22Rv1 (cell line): ENCODE data around the gene PRND.

Experiments
- CTCF ChIP-seq: fragments of 450-650 bp; IDR thresholded peaks from 2 replicates; pipeline ENCODE4 v1.5.1; 2017; ENCODE audit warnings: mild to moderate bottlenecking
- ZFX ChIP-seq: fragments of 450-650 bp; IDR thresholded peaks from 2 replicates; pipeline ENCODE4 v1.6.1; 2017; ENCODE audit warnings: antibody characterized with exemption, borderline replicate concordance

- TF ChIP-seq CTCF (no peak), ZFX (no peak)
Measured at GRCh38 chr20:4694076-4694475, 27.6 kb upstream of the PRND start.
